ENCODE data around the gene PTGR2.

DNA sequence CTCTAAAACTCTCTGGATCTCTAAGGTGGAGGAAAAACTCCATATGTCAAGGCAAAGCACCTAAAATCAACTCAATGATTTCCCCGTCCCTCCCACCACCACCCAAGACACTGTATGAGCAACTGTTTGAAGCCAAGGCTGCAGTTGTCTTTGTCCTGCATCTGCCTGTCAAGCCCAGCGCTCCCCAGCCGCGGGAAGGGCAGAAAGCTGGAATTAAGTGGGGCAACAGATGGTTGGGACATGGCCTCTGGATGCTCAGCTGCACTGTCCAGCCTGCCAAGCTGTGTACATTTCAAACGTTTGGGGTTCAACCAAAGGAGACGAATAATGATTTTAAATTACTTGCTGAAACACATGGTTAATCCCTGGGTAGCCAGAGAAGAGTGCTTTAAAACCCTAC, 42.2 kb upstream of the PTGR2 start:
- TF ChIP-seq, protein P1, sequence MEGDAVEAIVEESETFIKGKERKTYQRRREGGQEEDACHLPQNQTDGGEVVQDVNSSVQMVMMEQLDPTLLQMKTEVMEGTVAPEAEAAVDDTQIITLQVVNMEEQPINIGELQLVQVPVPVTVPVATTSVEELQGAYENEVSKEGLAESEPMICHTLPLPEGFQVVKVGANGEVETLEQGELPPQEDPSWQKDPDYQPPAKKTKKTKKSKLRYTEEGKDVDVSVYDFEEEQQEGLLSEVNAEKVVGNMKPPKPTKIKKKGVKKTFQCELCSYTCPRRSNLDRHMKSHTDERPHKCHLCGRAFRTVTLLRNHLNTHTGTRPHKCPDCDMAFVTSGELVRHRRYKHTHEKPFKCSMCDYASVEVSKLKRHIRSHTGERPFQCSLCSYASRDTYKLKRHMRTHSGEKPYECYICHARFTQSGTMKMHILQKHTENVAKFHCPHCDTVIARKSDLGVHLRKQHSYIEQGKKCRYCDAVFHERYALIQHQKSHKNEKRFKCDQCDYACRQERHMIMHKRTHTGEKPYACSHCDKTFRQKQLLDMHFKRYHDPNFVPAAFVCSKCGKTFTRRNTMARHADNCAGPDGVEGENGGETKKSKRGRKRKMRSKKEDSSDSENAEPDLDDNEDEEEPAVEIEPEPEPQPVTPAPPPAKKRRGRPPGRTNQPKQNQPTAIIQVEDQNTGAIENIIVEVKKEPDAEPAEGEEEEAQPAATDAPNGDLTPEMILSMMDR (IDR thresholded peaks at IDR 0.05; ENCODE audit: low read depth, low read length): no peak
- no peak for TF ChIP-seq EZH2phosphoT487 (IDR thresholded peaks at IDR 0.05; ENCODE audit: low read depth)
